Muscle of leg (tissue), 11 donors: Measurements from ENCODE around the gene EREG. TPM values are rescaled to one million over a fixed set of nuclear protein-coding genes. Genes with fewer than 3 reads are reported as not detected.
A peak's percentile ranks its signal among the peaks of the same experiment; 100 is the strongest.

Experiments
- DNase-seq: peaks from one replicate; pipeline ENCODE4 v3.0.0; 2013
- H3K27ac ChIP-seq: one replicate; pipeline ENCODE4 v1.5.1; 2013; ENCODE audit warnings: mild to moderate bottlenecking, low read length, control low read depth
- H3K27me3 ChIP-seq: one replicate; pipeline ENCODE4 v1.6.1; 2013; ENCODE audit warnings: low read length; ENCODE audit not compliant: control insufficient read depth, insufficient read depth
- H3K36me3 ChIP-seq: one replicate; pipeline ENCODE4 v1.6.1; 2013; ENCODE audit warnings: low read length; ENCODE audit not compliant: control insufficient read depth, insufficient read depth
- H3K4me1 ChIP-seq: one replicate; pipeline ENCODE4 v1.6.1; 2013; ENCODE audit warnings: low read length; ENCODE audit not compliant: control insufficient read depth, insufficient read depth
- H3K4me3 ChIP-seq: one replicate; pipeline ENCODE4 v1.5.1; 2013; ENCODE audit warnings: low read length, control low read depth
- H3K9me3 ChIP-seq: replicated peaks from 2 replicates; pipeline ENCODE4 v1.6.1; 2013; ENCODE audit warnings: low read depth, low read length; ENCODE audit not compliant: control insufficient read depth
- WGBS: methylation state at CpG from one replicate; pipeline ENCODE4 v1.1.5; 2013; ENCODE audit warnings: missing lambda C conversion rate; ENCODE audit not compliant: insufficient coverage; 5-methylcytosine and 5-hydroxymethylcytosine counted together
- polyA plus RNA-seq, 8 donors: library from polyadenylated mRNA; unstranded; fragments of 120-200 nt; gene quantifications; one replicate each; pipeline versions ENCODE4 v1.2.1 to v1.2.3, GENCODE V29; 2013; ENCODE audit warnings: inconsistent platforms in 1 of 8, low replicate concordance in 1 of 8; ENCODE audit not compliant: insufficient read length in 8 of 8, insufficient read depth in 1 of 8
- total RNA-seq: library from RNA; stranded (reverse); fragments of 120-200 nt; gene quantifications from one replicate; pipeline ENCODE4 v1.2.4, GENCODE V29; 2013

The EREG gene
- total and polyA plus RNA-seq, 9 donors, result under 0.01 to 0.85 (median 0.08) TPM

- WGBS, result 100% methylated on average over 1 of the region's 5 CpGs
- DNase-seq, result no peak
- Histone ChIP-seq H3K4me3 (no peak overlapping the region), H3K27me3 (no peaks in the 10 kb centered on the region), H3K4me1 (no peaks in the 10 kb centered on the region), H3K36me3 (no peaks in the 10 kb centered on the region), H3K27ac (no peak overlapping the region), H3K9me3 (no peaks in the 10 kb centered on the region)
Observed at GRCh38 chr4:74420863-74421262, 55.9 kb downstream of the EREG start.

- H3K9me3 ChIP-seq, result no peaks in the 10 kb centered on the region
- WGBS, result no CpG with 5 or more reads among the region's 1 CpG
- H3K4me3 ChIP-seq, result no peak overlapping the region
- no peaks in the 10 kb centered on the region for H3K36me3 ChIP-seq
- H3K4me1 ChIP-seq, result no peaks in the 10 kb centered on the region
- DNase-seq, result peak; percentile 22
- no peak overlapping the region for H3K27ac ChIP-seq
- no peaks in the 10 kb centered on the region for H3K27me3 ChIP-seq
Observed at GRCh38 chr4:74423104-74423503, 58.2 kb downstream of the EREG start.

- no peak overlapping the region for H3K27ac ChIP-seq
- no peak overlapping the region for H3K4me3 ChIP-seq
- no peaks in the 10 kb centered on the region for H3K9me3 ChIP-seq
- H3K4me1 ChIP-seq, result no peaks in the 10 kb centered on the region
- WGBS, result no CpG with 5 or more reads among the region's 2 CpGs
- DNase-seq, result no peak
- H3K27me3 ChIP-seq, result no peaks in the 10 kb centered on the region
- no peaks in the 10 kb centered on the region for H3K36me3 ChIP-seq
Observed at GRCh38 chr4:74424111-74424510, 59.2 kb downstream of the EREG start.

GRCh38 chr4:74426101-74426500 is 61.2 kb downstream of the EREG start:
- Histone ChIP-seq H3K27me3 (no peaks in the 10 kb centered on the region), H3K9me3 (no peaks in the 10 kb centered on the region), H3K27ac (no peak overlapping the region), H3K4me3 (no peak overlapping the region), H3K36me3 (no peaks in the 10 kb centered on the region), H3K4me1 (no peaks in the 10 kb centered on the region)
- DNase-seq, result peak; percentile 44
- 50% methylated on average over 1 of the region's 1 CpG for WGBS

GRCh38 chr4:74428276-74428675 is 63.3 kb downstream of the EREG start:
- DNase-seq, result no peak
- Histone ChIP-seq H3K36me3 (no peaks in the 10 kb centered on the region), H3K4me3 (no peak overlapping the region), H3K27me3 (no peaks in the 10 kb centered on the region), H3K27ac (no peak overlapping the region), H3K9me3 (no peaks in the 10 kb centered on the region), H3K4me1 (no peaks in the 10 kb centered on the region)

- WGBS, result 75% methylated on average over 9 of the region's 11 CpGs
- Histone ChIP-seq H3K4me3 (no peak overlapping the region), H3K9me3 (no peaks in the 10 kb centered on the region), H3K4me1 (no peaks in the 10 kb centered on the region), H3K27me3 (no peaks in the 10 kb centered on the region), H3K36me3 (no peaks in the 10 kb centered on the region), H3K27ac (no peak overlapping the region)
- peak; percentile 10 for DNase-seq
Observed at GRCh38 chr4:74431113-74431826, 66.3 kb downstream of the EREG start.

- no peaks in the 10 kb centered on the region for H3K36me3 ChIP-seq
- no peaks in the 10 kb centered on the region for H3K9me3 ChIP-seq
- no peak for DNase-seq
- no peaks in the 10 kb centered on the region for H3K4me1 ChIP-seq
- no peak overlapping the region for H3K27ac ChIP-seq
- H3K27me3 ChIP-seq, result no peaks in the 10 kb centered on the region
- H3K4me3 ChIP-seq, result no peak overlapping the region
- WGBS, result no CpG with 5 or more reads among the region's 2 CpGs
Observed at GRCh38 chr4:74433043-74433442, 68.1 kb downstream of the EREG start.

- Histone ChIP-seq H3K4me1 (no peaks in the 10 kb centered on the region), H3K9me3 (no peaks in the 10 kb centered on the region), H3K36me3 (no peaks in the 10 kb centered on the region), H3K4me3 (no peak overlapping the region), H3K27ac (no peak overlapping the region), H3K27me3 (no peaks in the 10 kb centered on the region)
- no peak for DNase-seq
- WGBS, result 84% methylated on average over 4 of the region's 7 CpGs
Observed at GRCh38 chr4:74433541-74434172, 68.7 kb downstream of the EREG start.

GRCh38 chr4:74435296-74435695 is 70.4 kb downstream of the EREG start:
- H3K27me3 ChIP-seq, result no peaks in the 10 kb centered on the region
- no peak overlapping the region for H3K4me3 ChIP-seq
- no peaks in the 10 kb centered on the region for H3K9me3 ChIP-seq
- no CpG with 5 or more reads among the region's 1 CpG for WGBS
- no peak overlapping the region for H3K27ac ChIP-seq
- H3K4me1 ChIP-seq, result no peaks in the 10 kb centered on the region
- no peak for DNase-seq
- H3K36me3 ChIP-seq, result no peaks in the 10 kb centered on the region

GRCh38 chr4:74437866-74438265 is 72.9 kb downstream of the EREG start:
- no CpG with 5 or more reads among the region's 3 CpGs for WGBS
- Histone ChIP-seq H3K36me3 (no peaks in the 10 kb centered on the region), H3K9me3 (no peaks in the 10 kb centered on the region), H3K4me1 (no peaks in the 10 kb centered on the region), H3K27ac (no peak overlapping the region), H3K4me3 (no peak overlapping the region), H3K27me3 (no peaks in the 10 kb centered on the region)
- DNase-seq, result no peak
